ENCODE data around the gene PRSS56. TPM values are rescaled to one million over a fixed set of nuclear protein-coding genes. Genes with fewer than 3 reads are reported as not detected.

Gene PRSS56
- total RNA-seq, 2 donors from 2014 or later = not detected

Other genes with a start within 250 kb of the PRSS56 start
- not detected for gene ALPP, start 141.6 kb upstream of the PRSS56 start, total RNA-seq
- not detected for gene ALPG, start 113.5 kb upstream of the PRSS56 start, total RNA-seq
- gene ALPI, start 64.2 kb upstream of the PRSS56 start, total RNA-seq = not detected
- 1 to 10 TPM in 1 of 2 donors, under 1 TPM in 1; 0.52 to 2.8 TPM for gene ECEL1, start 32.6 kb upstream of the PRSS56 start, total RNA-seq
- gene CHRND, start 5.8 kb downstream of the PRSS56 start, total RNA-seq = not detected
- not detected for gene CHRNG, start 19.3 kb downstream of the PRSS56 start, total RNA-seq
- gene TIGD1, start 30.2 kb downstream of the PRSS56 start, total RNA-seq = 1 to 10 TPM; 2.2 to 3.0 TPM
- 10 to 100 TPM; 49.1 to 49.6 TPM for gene EIF4E2, start 30.3 kb downstream of the PRSS56 start, total RNA-seq
- gene EFHD1, start 113.2 kb downstream of the PRSS56 start, total RNA-seq = 10 to 100 TPM; 42.2 to 69.7 TPM
- 10 to 100 TPM; 60.3 to 66.7 TPM for gene GIGYF2, start 176.9 kb downstream of the PRSS56 start, total RNA-seq

Data from posterior vena cava (tissue), 2 donors.